OCI-M1 (cell line): ENCODE data around the gene ALOX15B.

ENCODE experiments used
- DNase-seq: peaks from one replicate; lab custom pipeline; 2025; lab: John Stamatoyannopoulos, UW

ALOX15B gene

DNA sequence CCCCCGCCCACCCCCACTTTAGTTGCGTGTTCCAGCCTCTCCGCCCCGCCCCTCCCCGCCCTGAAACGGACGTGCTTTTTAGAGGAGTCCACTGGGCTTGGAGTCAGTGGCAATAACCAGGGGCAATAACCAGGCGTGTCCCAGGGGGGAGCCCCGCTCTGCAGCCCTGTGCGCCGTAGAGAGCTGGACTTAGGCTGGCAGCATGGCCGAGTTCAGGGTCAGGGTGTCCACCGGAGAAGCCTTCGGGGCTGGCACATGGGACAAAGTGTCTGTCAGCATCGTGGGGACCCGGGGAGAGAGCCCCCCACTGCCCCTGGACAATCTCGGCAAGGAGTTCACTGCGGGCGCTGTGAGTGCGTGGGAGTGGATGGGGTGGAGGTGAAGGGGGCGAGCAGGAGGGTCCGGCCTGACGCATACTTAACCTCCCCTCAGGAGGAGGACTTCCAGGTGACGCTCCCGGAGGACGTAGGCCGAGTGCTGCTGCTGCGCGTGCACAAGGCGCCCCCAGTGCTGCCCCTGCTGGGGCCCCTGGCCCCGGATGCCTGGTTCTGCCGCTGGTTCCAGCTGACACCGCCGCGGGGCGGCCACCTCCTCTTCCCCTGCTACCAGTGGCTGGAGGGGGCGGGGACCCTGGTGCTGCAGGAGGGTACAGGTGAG, at the start of gene ALOX15B:
Gene ALOX15B, plus strand, starts transcription at position 106 of the 657 bp plus-strand sequence. Its CDS starts 97 bp downstream, at position 203.
- no peak for DNase-seq

DNA sequence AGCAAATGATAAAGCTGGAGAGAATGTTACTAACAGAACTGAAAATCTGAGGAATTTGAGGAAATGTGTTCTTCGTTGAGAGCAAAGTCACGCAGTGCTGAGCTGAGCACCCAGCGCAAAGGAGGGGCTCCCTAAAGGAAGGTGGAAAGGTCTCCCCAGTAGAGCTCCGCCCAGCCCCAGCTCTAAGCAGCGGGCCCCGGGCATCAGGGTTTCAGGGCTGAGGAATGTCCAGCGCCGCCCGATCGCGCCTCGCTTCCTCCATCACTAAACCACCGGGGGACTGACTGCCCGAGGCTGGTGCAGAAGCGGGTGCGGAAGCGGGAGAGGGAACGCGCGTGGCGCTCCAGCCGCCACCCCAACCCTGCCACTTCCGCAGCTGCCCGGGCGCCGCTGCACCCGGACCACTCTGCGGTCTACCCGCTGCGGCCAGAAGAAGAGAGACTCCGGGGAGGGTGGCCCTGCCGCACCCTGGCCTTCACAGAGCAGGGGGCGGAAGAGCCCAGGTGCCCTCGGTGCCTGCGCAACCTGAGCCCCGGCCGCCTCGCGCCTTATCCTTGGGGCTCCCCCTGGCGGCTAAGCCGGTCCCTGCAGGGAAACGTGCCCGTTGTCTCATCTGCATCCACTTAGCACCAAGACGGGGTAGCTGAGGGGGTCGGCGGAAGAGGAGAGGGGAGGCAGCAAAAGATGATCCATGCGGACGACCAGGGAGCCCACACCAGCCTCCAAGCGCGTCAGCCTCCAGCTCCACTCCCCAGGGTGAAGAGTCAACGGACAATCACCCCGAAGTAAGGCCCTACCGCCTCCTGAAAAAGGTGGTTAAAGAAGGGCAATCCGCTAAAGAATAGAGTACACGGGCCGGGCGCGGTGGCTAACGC, 48.8 kb upstream of the ALOX15B start:
- peak; percentile 92 for DNase-seq

DNA sequence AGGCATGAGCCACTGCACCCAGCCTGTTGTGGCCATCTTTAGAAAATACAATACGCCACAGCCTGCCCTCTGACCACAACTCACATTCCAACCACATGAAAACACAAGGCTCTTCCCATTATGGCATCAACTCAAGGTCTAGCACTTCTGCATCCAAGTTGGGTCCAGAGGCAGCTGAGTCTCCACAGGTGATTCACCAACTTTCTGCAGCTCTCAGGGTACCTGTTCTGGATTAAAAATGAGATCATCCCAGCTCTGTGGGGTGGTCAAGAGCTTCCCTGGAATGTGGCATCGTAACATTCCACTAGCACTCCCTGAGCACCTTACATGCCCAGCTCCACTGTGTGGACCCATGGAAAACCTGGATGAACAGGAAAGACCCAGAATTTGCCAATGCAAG, 46.3 kb upstream of the ALOX15B start:
- no peak for DNase-seq

DNA sequence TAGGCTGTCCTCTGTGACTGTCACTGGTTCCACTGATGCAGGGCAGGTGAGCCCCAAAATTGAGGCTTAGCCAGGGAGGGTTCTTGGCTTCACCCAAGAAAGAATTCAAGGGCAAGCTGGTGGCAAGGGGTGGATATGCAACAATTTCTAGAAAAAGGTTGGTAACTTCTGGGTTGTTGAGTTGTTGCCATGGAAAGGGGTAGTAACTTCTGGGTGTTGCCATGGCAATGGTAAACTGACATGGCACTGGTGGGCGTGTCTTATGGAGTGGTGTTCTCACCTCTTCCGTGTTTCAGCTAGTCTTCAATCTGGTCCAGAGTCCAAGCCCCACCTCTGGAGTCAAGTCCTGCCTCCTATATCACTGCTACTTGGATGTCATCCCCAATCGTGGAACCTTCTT, 45.9 kb upstream of the ALOX15B start:
- DNase-seq = no peak

GRCh38 chr17:7993972-7994589, 44.8 kb upstream of the ALOX15B start:
- no peak for DNase-seq

GRCh38 chr17:7995724-7996123, 43.1 kb upstream of the ALOX15B start:
- no peak for DNase-seq

DNA sequence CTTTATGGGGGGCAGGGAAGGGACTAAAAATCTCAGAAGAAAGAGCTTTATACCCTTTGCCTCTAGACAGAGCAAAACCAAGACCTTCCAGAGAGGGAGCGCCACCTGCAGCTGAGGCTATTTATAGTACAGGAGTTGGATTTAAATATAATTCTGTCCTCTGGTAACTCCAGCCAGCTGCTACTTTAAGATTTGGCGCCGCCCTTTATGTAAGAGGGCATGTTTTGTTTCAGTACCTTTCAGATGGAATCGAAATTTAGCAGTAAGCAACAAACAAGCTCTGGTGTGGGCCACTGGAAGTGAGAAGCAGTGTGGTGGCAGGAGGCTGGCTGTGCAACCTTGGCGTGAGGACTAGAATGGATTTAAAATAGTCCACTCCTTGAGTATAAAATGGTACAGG, 41.7 kb upstream of the ALOX15B start:
- peak; percentile 78 for DNase-seq

GRCh38 chr17:8001976-8002720, 36.7 kb upstream of the ALOX15B start, which contains the start of gene GUCY2D:
TSS of gene GUCY2D (plus strand) at chr17:8002615. CDS start at chr17:8003048, 433 bp downstream.
- peak; percentile 71 for DNase-seq

GRCh38 chr17:8002721-8003593, 35.9 kb upstream of the ALOX15B start:
- DNase-seq = no peak

DNA sequence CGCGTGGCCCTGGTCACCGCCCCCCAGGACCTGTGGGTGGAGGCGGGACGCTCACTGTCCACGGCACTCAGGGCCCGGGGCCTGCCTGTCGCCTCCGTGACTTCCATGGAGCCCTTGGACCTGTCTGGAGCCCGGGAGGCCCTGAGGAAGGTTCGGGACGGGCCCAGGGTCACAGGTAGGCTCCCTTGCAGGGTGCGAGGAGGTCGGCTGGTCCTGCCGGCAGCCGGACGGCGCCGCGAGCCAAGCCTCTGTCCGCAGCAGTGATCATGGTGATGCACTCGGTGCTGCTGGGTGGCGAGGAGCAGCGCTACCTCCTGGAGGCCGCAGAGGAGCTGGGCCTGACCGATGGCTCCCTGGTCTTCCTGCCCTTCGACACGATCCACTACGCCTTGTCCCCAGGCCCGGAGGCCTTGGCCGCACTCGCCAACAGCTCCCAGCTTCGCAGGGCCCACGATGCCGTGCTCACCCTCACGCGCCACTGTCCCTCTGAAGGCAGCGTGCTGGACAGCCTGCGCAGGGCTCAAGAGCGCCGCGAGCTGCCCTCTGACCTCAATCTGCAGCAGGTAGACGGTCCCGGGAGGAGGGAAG, 35.2 kb upstream of the ALOX15B start:
- no peak for DNase-seq

DNA sequence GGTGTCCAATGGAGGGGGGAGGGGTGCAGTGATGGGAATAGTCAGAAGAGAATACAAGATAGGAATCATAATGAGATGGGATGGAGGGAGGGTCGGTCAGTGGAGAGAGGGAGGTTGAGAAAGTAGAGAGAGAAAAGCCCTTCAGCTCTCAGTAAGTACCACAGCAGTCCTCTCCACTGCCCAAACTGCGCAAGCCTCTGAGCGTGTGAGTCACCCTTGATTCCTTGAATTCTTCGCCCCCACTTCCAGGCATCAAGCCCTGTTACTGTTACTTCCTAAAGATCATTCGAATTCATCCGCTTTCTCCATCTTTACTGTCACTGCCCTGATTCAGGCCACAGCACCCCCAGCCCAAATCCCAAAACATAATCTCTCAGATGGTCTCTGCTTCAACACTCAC, 34.0 kb upstream of the ALOX15B start:
- no peak for DNase-seq

- DNase-seq = no peak
These were observed 33.5 kb upstream of the ALOX15B start for GRCh38 chr17:8005357-8005756.

- DNase-seq = peak; percentile 26
These were observed 32.7 kb upstream of the ALOX15B start for GRCh38 chr17:8005967-8006730.

DNA sequence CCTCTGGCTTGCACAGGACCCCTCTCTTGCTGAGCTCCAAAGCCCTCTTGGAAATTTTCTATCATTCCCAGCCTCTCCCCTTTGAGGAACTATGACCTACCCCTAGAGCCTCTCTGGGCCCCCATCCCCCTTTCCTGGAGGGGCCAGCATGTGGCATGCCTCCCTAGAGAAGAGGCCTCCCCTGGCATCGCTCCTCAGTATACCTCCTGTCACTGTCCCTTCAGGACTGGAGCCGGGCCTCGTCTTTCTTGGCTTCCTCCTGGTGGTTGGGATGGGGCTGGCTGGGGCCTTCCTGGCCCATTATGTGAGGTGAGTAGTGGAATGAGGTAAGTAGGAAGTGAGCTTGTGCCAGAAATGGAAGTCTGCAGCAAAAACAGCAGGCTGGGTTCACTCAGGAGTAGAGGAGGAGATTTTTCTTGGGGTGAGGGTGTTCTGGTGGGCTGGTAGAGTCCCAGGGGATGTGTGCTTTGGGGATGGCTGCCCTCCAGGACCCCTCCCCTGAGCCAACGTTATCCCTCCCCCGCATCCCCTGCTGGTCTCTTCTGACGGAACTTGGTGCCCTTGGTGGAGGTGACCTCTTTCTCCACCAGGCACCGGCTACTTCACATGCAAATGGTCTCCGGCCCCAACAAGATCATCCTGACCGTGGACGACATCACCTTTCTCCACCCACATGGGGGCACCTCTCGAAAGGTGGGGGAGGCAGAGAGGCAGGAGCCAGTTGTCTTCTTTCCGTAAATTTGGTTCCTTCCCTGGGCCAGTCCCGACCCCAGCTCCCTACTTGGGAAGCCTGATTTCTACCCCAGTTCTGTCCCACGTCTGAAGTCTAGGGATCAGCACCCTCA, 31.8 kb upstream of the ALOX15B start:
- DNase-seq = no peak

DNA sequence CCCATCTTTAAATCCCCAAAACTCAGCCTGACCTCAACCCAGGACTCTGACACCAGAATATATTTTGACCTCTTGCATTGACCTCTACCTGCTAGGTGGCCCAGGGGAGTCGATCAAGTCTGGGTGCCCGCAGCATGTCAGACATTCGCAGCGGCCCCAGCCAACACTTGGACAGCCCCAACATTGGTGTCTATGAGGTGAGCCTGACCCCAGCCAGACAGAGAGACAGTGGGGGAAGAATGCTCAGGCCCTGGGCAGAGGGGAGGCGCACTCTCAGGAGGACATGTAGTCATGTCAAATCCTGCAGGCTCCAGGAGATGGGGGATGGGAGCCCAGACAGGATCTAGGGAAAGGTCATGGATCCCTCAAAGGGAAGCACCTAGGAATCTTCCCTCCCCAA, 31.0 kb upstream of the ALOX15B start:
- DNase-seq = no peak

DNA sequence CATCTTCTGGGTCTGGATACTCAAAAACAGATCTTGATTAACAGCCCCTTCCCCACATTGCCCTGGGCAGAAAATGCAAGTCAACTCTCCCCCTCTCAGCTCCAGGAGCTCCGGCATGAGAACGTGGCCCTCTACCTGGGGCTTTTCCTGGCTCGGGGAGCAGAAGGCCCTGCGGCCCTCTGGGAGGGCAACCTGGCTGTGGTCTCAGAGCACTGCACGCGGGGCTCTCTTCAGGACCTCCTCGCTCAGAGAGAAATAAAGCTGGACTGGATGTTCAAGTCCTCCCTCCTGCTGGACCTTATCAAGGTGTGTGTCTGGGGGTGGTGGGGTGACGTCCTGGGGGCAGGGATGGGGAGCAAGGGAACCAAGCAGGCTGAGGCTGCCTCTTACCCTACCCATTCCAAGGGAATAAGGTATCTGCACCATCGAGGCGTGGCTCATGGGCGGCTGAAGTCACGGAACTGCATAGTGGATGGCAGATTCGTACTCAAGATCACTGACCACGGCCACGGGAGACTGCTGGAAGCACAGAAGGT, 26.7 kb upstream of the ALOX15B start:
- no peak for DNase-seq

DNA sequence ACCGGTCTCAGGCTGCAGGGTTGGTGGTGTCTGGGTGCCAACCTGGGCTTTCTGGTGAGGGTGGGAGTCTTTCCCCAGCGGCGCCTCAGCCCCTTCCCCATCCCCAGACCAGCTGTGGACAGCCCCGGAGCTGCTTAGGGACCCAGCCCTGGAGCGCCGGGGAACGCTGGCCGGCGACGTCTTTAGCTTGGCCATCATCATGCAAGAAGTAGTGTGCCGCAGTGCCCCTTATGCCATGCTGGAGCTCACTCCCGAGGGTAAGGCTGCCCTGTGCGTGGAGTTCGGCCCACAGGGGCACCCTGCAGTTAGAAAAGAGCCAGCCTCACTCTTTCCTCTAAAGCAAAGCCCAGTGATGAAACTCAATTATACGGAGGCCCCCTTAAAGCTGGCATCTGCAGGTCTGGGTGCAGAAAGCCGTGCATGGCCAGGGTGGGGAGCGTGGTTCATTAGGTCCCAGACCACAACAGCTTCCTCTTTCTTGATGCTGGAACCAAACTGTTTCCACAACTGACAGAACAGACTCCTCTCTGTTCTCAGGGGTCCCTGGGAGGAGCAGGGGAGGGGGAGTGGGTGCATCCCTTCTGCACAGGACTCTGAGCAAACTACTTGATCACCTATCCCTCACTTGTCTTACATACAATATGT, 25.7 kb upstream of the ALOX15B start:
- no peak for DNase-seq
